ENCODE measurements around the gene IRF2BPL.

Gene IRF2BPL

GRCh38 chr14:77007975-77008421 lies 20.5 kb downstream of the IRF2BPL start:
- Histone ChIP-seq H3K9ac (ENCODE audit: low read length) (no peak overlapping the region), H3K27me3 (ENCODE audit: control insufficient read depth, insufficient read depth, low read length) (no peaks in the 10 kb centered on the region), H3K4me3 (ENCODE audit: low read length) (no peak overlapping the region), H3K4me1 (ENCODE audit: control insufficient read depth, insufficient read depth, low read length) (peaks cover 4% of the 10 kb centered on the region), H3K27ac (ENCODE audit: low read depth, low read length) (no peak overlapping the region), H3K36me3 (ENCODE audit: control insufficient read depth, insufficient read depth, low read length) (no peaks in the 10 kb centered on the region)

- peaks cover 4% of the 10 kb centered on the region for H3K4me1 ChIP-seq (ENCODE audit: control insufficient read depth, insufficient read depth, low read length)
- no peaks in the 10 kb centered on the region for H3K36me3 ChIP-seq (ENCODE audit: control insufficient read depth, insufficient read depth, low read length)
- no peak overlapping the region for H3K9ac ChIP-seq (ENCODE audit: low read length)
- H3K27ac ChIP-seq (ENCODE audit: low read depth, low read length): no peak overlapping the region
- H3K27me3 ChIP-seq (ENCODE audit: control insufficient read depth, insufficient read depth, low read length): no peaks in the 10 kb centered on the region
- no peak overlapping the region for H3K4me3 ChIP-seq (ENCODE audit: low read length)
Measured at GRCh38 chr14:77007183-77007974, 21.1 kb downstream of the IRF2BPL start.

DNA sequence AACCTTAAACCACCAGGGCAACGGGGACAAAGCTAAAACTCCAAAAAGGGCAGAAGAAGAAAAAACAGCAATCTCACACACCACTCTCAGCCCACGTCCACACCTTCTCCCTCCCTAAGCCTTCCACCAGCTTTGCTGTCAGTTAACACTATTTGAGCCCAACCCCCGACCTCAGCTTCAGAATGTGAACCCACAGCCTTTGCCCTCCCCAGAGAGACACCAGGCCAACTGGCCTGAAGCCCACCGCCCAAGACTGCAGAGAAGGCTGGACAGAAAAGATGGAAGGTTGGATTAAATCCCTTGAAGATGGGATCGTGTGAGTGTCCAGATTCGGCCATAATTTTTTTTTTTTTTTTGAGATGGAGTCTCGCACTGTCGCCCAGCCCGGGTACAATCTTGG lies 22.4 kb downstream of the IRF2BPL start:
- peaks cover 4% of the 10 kb centered on the region for H3K4me1 ChIP-seq (ENCODE audit: control insufficient read depth, insufficient read depth, low read length)
- no peaks in the 10 kb centered on the region for H3K36me3 ChIP-seq (ENCODE audit: control insufficient read depth, insufficient read depth, low read length)
- H3K27me3 ChIP-seq (ENCODE audit: control insufficient read depth, insufficient read depth, low read length): no peaks in the 10 kb centered on the region
- no peak overlapping the region for H3K27ac ChIP-seq (ENCODE audit: low read depth, low read length)
- H3K4me3 ChIP-seq (ENCODE audit: low read length): no peak overlapping the region
- H3K9ac ChIP-seq (ENCODE audit: low read length): no peak overlapping the region

GRCh38 chr14:77005559-77005958 lies 22.9 kb downstream of the IRF2BPL start:
- no peak overlapping the region for H3K9ac ChIP-seq (ENCODE audit: low read length)
- H3K36me3 ChIP-seq (ENCODE audit: control insufficient read depth, insufficient read depth, low read length): no peaks in the 10 kb centered on the region
- peaks cover 7% of the 10 kb centered on the region for H3K4me1 ChIP-seq (ENCODE audit: control insufficient read depth, insufficient read depth, low read length)
- H3K27me3 ChIP-seq (ENCODE audit: control insufficient read depth, insufficient read depth, low read length): no peaks in the 10 kb centered on the region
- no peak overlapping the region for H3K4me3 ChIP-seq (ENCODE audit: low read length)
- no peak overlapping the region for H3K27ac ChIP-seq (ENCODE audit: low read depth, low read length)

GRCh38 chr14:77004711-77005460 lies 23.6 kb downstream of the IRF2BPL start:
- no peaks in the 10 kb centered on the region for H3K27me3 ChIP-seq (ENCODE audit: control insufficient read depth, insufficient read depth, low read length)
- no peak overlapping the region for H3K9ac ChIP-seq (ENCODE audit: low read length)
- H3K4me3 ChIP-seq (ENCODE audit: low read length): no peak overlapping the region
- no peaks in the 10 kb centered on the region for H3K36me3 ChIP-seq (ENCODE audit: control insufficient read depth, insufficient read depth, low read length)
- peaks cover 11% of the 10 kb centered on the region for H3K4me1 ChIP-seq (ENCODE audit: control insufficient read depth, insufficient read depth, low read length)
- no peak overlapping the region for H3K27ac ChIP-seq (ENCODE audit: low read depth, low read length)

DNA sequence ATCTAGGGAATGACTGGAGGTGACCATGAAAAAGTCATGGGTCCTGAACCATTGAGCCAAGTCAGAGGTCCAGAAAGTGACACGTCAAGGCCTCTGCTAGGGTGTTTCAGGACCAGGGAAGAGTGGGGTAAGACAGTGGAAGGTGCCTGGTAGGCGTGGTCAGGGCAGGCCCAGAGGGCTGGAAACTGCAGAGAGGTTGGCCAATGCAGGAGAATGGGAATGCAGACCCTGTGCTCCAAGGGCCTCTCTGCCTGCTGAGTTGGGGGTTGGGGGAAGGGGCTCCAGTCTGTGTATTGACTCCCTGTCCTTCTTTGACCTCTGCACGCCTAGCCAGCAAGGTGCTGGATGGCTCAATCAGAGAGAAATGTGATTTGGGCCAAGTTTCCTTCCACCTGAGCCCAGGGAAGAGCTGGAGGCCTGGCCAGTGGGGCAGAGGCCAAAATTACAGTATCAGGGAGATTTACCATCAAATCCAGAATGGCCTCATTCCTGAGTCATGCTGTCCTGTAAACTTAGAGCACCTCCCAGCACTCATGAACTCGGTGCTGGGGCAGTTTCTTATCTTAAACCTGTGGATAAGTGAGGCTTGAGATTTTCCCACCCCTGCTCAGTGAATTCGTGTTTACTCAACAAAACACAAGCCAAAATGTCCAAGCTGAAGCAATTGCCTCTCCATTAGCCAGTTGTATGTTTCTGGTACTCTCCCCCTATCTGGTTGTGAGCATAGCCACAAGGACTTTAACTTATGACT lies 24.4 kb downstream of the IRF2BPL start:
- Histone ChIP-seq H3K4me1 (ENCODE audit: control insufficient read depth, insufficient read depth, low read length) (peaks cover 11% of the 10 kb centered on the region), H3K36me3 (ENCODE audit: control insufficient read depth, insufficient read depth, low read length) (no peaks in the 10 kb centered on the region), H3K9ac (ENCODE audit: low read length) (no peak overlapping the region), H3K27ac (ENCODE audit: low read depth, low read length) (no peak overlapping the region), H3K4me3 (ENCODE audit: low read length) (no peak overlapping the region), H3K27me3 (ENCODE audit: control insufficient read depth, insufficient read depth, low read length) (no peaks in the 10 kb centered on the region)

DNA sequence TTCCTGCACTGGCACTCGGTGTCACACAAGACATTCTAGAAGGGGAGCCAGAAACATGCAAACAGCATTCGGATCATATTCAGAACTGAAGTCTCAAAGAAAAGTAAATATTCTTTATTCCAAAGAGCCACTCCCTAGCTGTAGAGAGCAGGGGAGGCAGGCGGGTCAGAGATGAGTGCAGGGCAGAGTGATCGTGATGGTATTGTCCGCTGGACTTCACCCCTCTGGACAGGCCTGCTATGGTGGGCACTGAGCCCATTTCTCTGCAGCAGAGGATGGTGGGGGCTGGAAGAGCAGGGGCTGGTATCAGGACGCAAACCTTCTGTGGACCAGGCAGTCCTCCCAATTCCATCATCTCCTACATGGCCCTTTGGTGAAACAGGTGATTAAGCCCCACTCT lies 25.6 kb downstream of the IRF2BPL start:
- no peak overlapping the region for H3K4me3 ChIP-seq (ENCODE audit: low read length)
- no peak overlapping the region for H3K27ac ChIP-seq (ENCODE audit: low read depth, low read length)
- no peaks in the 10 kb centered on the region for H3K27me3 ChIP-seq (ENCODE audit: control insufficient read depth, insufficient read depth, low read length)
- peaks cover 9% of the 10 kb centered on the region for H3K4me1 ChIP-seq (ENCODE audit: control insufficient read depth, insufficient read depth, low read length)
- no peaks in the 10 kb centered on the region for H3K36me3 ChIP-seq (ENCODE audit: control insufficient read depth, insufficient read depth, low read length)
- no peak overlapping the region for H3K9ac ChIP-seq (ENCODE audit: low read length)

DNA sequence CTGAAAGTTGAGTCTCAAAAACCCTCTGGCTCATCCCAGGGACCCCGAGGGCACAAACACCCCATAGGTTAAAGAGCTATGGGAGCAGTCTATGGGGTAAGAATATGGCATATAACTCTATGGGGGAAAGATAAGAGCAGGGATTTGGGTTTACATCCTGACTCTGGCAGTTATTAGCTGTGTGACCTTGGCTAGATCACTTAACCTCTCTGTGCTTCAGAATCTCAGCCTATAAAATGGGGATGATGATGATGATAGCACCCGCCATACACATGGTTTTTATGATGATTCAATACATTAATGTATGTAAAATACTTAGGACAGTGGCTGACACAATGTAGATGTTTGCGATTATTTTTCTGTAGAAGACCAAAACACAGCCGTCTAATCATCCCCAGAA lies 26.2 kb downstream of the IRF2BPL start:
- Histone ChIP-seq H3K9ac (ENCODE audit: low read length) (no peak overlapping the region), H3K4me1 (ENCODE audit: control insufficient read depth, insufficient read depth, low read length) (peaks cover 8% of the 10 kb centered on the region), H3K27ac (ENCODE audit: low read depth, low read length) (no peak overlapping the region), H3K4me3 (ENCODE audit: low read length) (no peak overlapping the region), H3K27me3 (ENCODE audit: control insufficient read depth, insufficient read depth, low read length) (no peaks in the 10 kb centered on the region), H3K36me3 (ENCODE audit: control insufficient read depth, insufficient read depth, low read length) (no peaks in the 10 kb centered on the region)

GRCh38 chr14:77000340-77001270 lies 27.9 kb downstream of the IRF2BPL start:
- no peaks in the 10 kb centered on the region for H3K27me3 ChIP-seq (ENCODE audit: control insufficient read depth, insufficient read depth, low read length)
- H3K36me3 ChIP-seq (ENCODE audit: control insufficient read depth, insufficient read depth, low read length): no peaks in the 10 kb centered on the region
- H3K4me3 ChIP-seq (ENCODE audit: low read length): peak overlapping the region; percentile 55
- peak overlapping the region; percentile 43 for H3K9ac ChIP-seq (ENCODE audit: low read length)
- H3K4me1 ChIP-seq (ENCODE audit: control insufficient read depth, insufficient read depth, low read length): peaks cover 8% of the 10 kb centered on the region
- H3K27ac ChIP-seq (ENCODE audit: low read depth, low read length): peak overlapping the region; percentile 76

DNA sequence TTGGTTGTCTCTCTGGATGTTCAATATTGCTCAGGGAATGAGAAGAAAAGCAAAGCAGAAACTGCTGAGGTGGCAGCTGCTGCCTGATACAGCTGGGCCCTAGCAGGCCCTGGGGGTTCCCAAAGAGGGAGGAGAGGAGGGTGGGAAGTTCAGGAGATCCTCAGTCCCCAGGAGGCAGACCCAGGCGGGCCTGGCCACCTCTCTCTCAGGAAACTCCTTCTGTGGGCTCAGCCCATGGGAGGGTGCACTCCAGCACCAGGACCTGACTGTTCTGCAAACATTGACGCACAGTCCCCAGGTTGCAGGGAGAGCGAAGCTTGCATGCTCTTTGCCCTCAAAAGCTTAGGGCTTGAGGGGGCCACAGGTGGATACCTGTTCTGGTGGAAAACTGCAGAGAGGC lies 29.6 kb downstream of the IRF2BPL start:
- H3K27me3 ChIP-seq (ENCODE audit: control insufficient read depth, insufficient read depth, low read length): no peaks in the 10 kb centered on the region
- H3K4me1 ChIP-seq (ENCODE audit: control insufficient read depth, insufficient read depth, low read length): peaks cover 8% of the 10 kb centered on the region
- no peak overlapping the region for H3K4me3 ChIP-seq (ENCODE audit: low read length)
- H3K27ac ChIP-seq (ENCODE audit: low read depth, low read length): no peak overlapping the region
- no peak overlapping the region for H3K9ac ChIP-seq (ENCODE audit: low read length)
- H3K36me3 ChIP-seq (ENCODE audit: control insufficient read depth, insufficient read depth, low read length): no peaks in the 10 kb centered on the region

DNA sequence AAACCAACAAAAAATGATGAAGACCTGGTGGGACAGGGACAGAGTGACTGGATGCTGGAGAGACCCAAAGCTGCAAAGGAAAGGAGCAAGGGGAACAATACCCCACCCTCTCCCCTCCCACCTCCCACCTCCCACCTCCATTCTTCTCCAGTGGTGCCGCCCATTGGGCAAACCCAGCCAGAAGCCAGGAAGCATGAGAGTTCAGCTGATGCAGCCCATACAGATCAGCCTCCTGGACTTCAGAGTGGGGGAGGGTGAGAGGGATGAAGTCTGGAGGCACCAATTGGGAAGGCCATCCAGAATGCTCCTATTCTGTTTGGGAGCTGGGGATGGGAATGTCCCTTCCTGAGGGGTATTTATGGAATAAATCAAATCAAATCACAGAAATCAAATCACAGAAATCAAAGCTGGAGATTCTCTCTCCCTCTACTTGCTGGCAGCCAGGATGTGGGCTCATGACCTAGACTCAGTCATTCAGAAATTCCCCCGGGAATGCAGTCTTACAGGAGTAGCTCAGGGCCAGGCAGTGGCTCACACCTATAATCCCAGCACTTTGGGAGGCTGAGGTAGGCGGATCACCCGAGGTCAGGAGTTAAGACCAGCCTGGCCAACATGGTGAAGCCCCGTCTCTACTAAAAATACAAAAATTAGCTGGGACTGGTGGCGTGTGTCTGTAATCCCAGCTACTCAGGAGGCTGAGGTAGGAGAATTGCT lies 31.1 kb downstream of the IRF2BPL start:
- Histone ChIP-seq H3K9ac (ENCODE audit: low read length) (no peak overlapping the region), H3K27ac (ENCODE audit: low read depth, low read length) (no peak overlapping the region), H3K36me3 (ENCODE audit: control insufficient read depth, insufficient read depth, low read length) (no peaks in the 10 kb centered on the region), H3K4me1 (ENCODE audit: control insufficient read depth, insufficient read depth, low read length) (peaks cover 8% of the 10 kb centered on the region), H3K27me3 (ENCODE audit: control insufficient read depth, insufficient read depth, low read length) (no peaks in the 10 kb centered on the region), H3K4me3 (ENCODE audit: low read length) (no peak overlapping the region)
